ENCODE results near the gene ZNF785.

GRCh38 chr16:30623536-30624283 is 38.2 kb upstream of the ZNF785 start:
- TF ChIP-seq CTCF (IDR thresholded peaks at IDR 0.05) (no peak), SP1 (CRISPR knock-in tag; conservative IDR thresholded peaks at IDR 0.05) (no peak), E2F4 (CRISPR knock-in tag; IDR thresholded peaks at IDR 0.05; ENCODE audit: borderline replicate concordance, low read depth) (no peak), EMX1 (CRISPR knock-in tag; IDR thresholded peaks at IDR 0.05) (no peak), FOXP4 (CRISPR knock-in tag; IDR thresholded peaks at IDR 0.05) (no peak), ZSCAN18 (CRISPR knock-in tag; IDR thresholded peaks at IDR 0.05) (no peak), TEAD1 (CRISPR knock-in tag; IDR thresholded peaks at IDR 0.05) (no peak)
